ENCODE data around the gene IFT74. TPM values are rescaled to one million over a fixed set of nuclear protein-coding genes. Genes with fewer than 3 reads are reported as not detected.

IFT74 gene
- total RNA-seq, 1 experiment from 2014 or later = 15.2 TPM

DNA sequence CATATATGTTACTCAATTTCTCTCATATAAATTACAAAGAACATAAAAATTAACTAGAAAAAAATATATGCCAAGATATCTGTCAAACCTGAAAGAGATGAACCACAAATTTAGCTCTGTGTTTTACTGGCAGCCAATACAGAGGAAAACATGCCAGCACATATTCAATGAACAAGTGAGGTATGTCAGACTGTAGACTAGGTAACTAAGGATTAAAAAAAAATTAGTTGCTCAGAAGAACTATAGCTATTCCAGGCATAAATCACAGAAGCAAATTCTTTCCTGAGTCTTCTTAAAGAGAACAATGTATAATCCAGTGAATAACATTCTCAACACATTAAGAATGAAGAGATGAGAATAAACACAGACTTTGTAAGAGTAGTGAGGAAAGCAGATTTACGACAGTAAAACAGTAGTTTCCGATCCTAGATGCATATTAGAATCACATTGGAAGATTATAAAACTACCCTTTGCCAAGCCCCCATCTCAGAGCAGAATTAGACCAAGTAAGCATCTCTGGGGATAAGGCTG is 43.0 kb upstream of the IFT74 start:
- ATAC-seq = no peak
- no peak for TF ChIP-seq JAZF1 (CRISPR knock-in tag; IDR thresholded peaks at IDR 0.05)
- no peak for TF ChIP-seq ESRRA (CRISPR knock-in tag; IDR thresholded peaks at IDR 0.05; ENCODE audit: borderline replicate concordance)
- TF ChIP-seq CREB1 (CRISPR knock-in tag; IDR thresholded peaks at IDR 0.05) = no peak
- TF ChIP-seq MXD4 (CRISPR knock-in tag; IDR thresholded peaks at IDR 0.05; ENCODE audit: borderline replicate concordance) = no peak
- TF ChIP-seq PRRX2 (CRISPR knock-in tag; IDR thresholded peaks at IDR 0.05) = no peak
- TF ChIP-seq NFYB (CRISPR knock-in tag; conservative IDR thresholded peaks at IDR 0.05; ENCODE audit: low read depth) = no peak
- TF ChIP-seq CREM (CRISPR knock-in tag; IDR thresholded peaks at IDR 0.05) = no peak
- no peak for TF ChIP-seq SMAD3 (CRISPR knock-in tag; IDR thresholded peaks at IDR 0.05; ENCODE audit: borderline replicate concordance)
- TF ChIP-seq, protein P1, sequence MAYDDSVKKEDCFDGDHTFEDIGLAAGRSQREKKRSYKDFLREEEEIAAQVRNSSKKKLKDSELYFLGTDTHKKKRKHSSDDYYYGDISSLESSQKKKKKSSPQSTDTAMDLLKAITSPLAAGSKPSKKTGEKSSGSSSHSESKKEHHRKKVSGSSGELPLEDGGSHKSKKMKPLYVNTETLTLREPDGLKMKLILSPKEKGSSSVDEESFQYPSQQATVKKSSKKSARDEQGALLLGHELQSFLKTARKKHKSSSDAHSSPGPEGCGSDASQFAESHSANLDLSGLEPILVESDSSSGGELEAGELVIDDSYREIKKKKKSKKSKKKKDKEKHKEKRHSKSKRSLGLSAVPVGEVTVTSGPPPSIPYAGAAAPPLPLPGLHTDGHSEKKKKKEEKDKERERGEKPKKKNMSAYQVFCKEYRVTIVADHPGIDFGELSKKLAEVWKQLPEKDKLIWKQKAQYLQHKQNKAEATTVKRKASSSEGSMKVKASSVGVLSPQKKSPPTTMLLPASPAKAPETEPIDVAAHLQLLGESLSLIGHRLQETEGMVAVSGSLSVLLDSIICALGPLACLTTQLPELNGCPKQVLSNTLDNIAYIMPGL (CRISPR knock-in tag; IDR thresholded peaks at IDR 0.05) = no peak
- no peak for TF ChIP-seq FOXJ3 (CRISPR knock-in tag; IDR thresholded peaks at IDR 0.05; ENCODE audit: borderline replicate concordance)
- no peak for TF ChIP-seq ZNF423 (CRISPR knock-in tag; IDR thresholded peaks at IDR 0.05)
- TF ChIP-seq SMAD4 (CRISPR knock-in tag; IDR thresholded peaks at IDR 0.05) = no peak
- ChIA-PET CTCF (no interaction called here), POLR2A (no interaction called here)
- peaks cover 42% of the 10 kb centered on the region for H3K36me3 Mint-ChIP-seq
- no peaks in the 10 kb centered on the region for H3K9me3 Mint-ChIP-seq
- H3K4me1 Mint-ChIP-seq = no peaks in the 10 kb centered on the region
- no peak overlapping the region for H3K27ac Mint-ChIP-seq
- H3K27me3 Mint-ChIP-seq (ENCODE audit: low read depth) = no peaks in the 10 kb centered on the region
- no peak for DNase-seq (ENCODE audit: low spot score)
- H3K4me3 Mint-ChIP-seq = no peak overlapping the region

- DNase-seq (ENCODE audit: low spot score) = no peak
- H3K4me3 Mint-ChIP-seq = no peak overlapping the region
- H3K9me3 Mint-ChIP-seq = no peaks in the 10 kb centered on the region
- H3K27ac Mint-ChIP-seq = no peak overlapping the region
- H3K27me3 Mint-ChIP-seq (ENCODE audit: low read depth) = no peaks in the 10 kb centered on the region
- ATAC-seq = no peak
- ChIA-PET POLR2A (no interaction called here), CTCF (no interaction called here)
- peaks cover 73% of the 10 kb centered on the region for H3K36me3 Mint-ChIP-seq
- no peaks in the 10 kb centered on the region for H3K4me1 Mint-ChIP-seq
- no peak for TF ChIP-seq ZSCAN18 (CRISPR knock-in tag; IDR thresholded peaks at IDR 0.05)
- no peak for TF ChIP-seq ZBTB43 (CRISPR knock-in tag; IDR thresholded peaks at IDR 0.05)
- TF ChIP-seq CREM (CRISPR knock-in tag; IDR thresholded peaks at IDR 0.05) = no peak
- TF ChIP-seq NR1H2 (CRISPR knock-in tag; IDR thresholded peaks at IDR 0.05) = no peak
- no peak for TF ChIP-seq TEAD1 (CRISPR knock-in tag; IDR thresholded peaks at IDR 0.05)
- TF ChIP-seq FOXK1 (CRISPR knock-in tag; IDR thresholded peaks at IDR 0.05) = no peak
- TF ChIP-seq ZNF396 (CRISPR knock-in tag; IDR thresholded peaks at IDR 0.05; ENCODE audit: borderline replicate concordance) = no peak
- no peak for TF ChIP-seq ZNF263 (CRISPR knock-in tag; IDR thresholded peaks at IDR 0.05; ENCODE audit: low read depth)
- TF ChIP-seq MLX (CRISPR knock-in tag; IDR thresholded peaks at IDR 0.05) = no peak
- TF ChIP-seq, protein P2, sequence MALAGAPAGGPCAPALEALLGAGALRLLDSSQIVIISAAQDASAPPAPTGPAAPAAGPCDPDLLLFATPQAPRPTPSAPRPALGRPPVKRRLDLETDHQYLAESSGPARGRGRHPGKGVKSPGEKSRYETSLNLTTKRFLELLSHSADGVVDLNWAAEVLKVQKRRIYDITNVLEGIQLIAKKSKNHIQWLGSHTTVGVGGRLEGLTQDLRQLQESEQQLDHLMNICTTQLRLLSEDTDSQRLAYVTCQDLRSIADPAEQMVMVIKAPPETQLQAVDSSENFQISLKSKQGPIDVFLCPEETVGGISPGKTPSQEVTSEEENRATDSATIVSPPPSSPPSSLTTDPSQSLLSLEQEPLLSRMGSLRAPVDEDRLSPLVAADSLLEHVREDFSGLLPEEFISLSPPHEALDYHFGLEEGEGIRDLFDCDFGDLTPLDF (CRISPR knock-in tag; IDR thresholded peaks at IDR 0.05) = no peak
- TF ChIP-seq ZNF416 (CRISPR knock-in tag; IDR thresholded peaks at IDR 0.05) = no peak
- TF ChIP-seq HMGA2 (CRISPR knock-in tag; IDR thresholded peaks at IDR 0.05) = no peak
- TF ChIP-seq, protein P3, sequence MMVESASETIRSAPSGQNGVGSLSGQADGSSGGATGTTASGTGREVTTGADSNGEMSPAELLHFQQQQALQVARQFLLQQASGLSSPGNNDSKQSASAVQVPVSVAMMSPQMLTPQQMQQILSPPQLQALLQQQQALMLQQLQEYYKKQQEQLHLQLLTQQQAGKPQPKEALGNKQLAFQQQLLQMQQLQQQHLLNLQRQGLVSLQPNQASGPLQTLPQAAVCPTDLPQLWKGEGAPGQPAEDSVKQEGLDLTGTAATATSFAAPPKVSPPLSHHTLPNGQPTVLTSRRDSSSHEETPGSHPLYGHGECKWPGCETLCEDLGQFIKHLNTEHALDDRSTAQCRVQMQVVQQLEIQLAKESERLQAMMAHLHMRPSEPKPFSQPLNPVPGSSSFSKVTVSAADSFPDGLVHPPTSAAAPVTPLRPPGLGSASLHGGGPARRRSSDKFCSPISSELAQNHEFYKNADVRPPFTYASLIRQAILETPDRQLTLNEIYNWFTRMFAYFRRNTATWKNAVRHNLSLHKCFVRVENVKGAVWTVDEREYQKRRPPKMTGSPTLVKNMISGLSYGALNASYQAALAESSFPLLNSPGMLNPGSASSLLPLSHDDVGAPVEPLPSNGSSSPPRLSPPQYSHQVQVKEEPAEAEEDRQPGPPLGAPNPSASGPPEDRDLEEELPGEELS (CRISPR knock-in tag; IDR thresholded peaks at IDR 0.05) = no peak
- TF ChIP-seq GABPB1 (CRISPR knock-in tag; IDR thresholded peaks at IDR 0.05) = no peak
- TF ChIP-seq, protein P4, sequence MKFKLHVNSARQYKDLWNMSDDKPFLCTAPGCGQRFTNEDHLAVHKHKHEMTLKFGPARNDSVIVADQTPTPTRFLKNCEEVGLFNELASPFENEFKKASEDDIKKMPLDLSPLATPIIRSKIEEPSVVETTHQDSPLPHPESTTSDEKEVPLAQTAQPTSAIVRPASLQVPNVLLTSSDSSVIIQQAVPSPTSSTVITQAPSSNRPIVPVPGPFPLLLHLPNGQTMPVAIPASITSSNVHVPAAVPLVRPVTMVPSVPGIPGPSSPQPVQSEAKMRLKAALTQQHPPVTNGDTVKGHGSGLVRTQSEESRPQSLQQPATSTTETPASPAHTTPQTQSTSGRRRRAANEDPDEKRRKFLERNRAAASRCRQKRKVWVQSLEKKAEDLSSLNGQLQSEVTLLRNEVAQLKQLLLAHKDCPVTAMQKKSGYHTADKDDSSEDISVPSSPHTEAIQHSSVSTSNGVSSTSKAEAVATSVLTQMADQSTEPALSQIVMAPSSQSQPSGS (CRISPR knock-in tag; IDR thresholded peaks at IDR 0.05; ENCODE audit: borderline replicate concordance, low read depth) = no peak
- no peak for TF ChIP-seq IRF2 (CRISPR knock-in tag; IDR thresholded peaks at IDR 0.05; ENCODE audit: borderline replicate concordance, low read depth)
Observed at GRCh38 chr9:26919698-26920097, 36.5 kb upstream of the IFT74 start.

All from WTC11 (cell line).